ENCODE results near the gene TCHH.
"Not testable (repeated sequence)": the region's sequence is repeated elsewhere in the genome, so short reads cannot be mapped to it uniquely, and the experiment has no call there.

The TCHH gene

GRCh38 chr1:152110860-152111514 is 4.3 kb downstream of the TCHH start:
- DNase-seq: no peak

- DNase-seq: no peak
Measured at GRCh38 chr1:152110365-152110859, 4.8 kb downstream of the TCHH start.

GRCh38 chr1:152109998-152110294 is 5.3 kb downstream of the TCHH start:
- DNase-seq: no peak

GRCh38 chr1:152109231-152109997 is 5.8 kb downstream of the TCHH start:
- no peak for DNase-seq

- DNase-seq: no peak
Measured at GRCh38 chr1:152108882-152109222, 6.4 kb downstream of the TCHH start.

DNA sequence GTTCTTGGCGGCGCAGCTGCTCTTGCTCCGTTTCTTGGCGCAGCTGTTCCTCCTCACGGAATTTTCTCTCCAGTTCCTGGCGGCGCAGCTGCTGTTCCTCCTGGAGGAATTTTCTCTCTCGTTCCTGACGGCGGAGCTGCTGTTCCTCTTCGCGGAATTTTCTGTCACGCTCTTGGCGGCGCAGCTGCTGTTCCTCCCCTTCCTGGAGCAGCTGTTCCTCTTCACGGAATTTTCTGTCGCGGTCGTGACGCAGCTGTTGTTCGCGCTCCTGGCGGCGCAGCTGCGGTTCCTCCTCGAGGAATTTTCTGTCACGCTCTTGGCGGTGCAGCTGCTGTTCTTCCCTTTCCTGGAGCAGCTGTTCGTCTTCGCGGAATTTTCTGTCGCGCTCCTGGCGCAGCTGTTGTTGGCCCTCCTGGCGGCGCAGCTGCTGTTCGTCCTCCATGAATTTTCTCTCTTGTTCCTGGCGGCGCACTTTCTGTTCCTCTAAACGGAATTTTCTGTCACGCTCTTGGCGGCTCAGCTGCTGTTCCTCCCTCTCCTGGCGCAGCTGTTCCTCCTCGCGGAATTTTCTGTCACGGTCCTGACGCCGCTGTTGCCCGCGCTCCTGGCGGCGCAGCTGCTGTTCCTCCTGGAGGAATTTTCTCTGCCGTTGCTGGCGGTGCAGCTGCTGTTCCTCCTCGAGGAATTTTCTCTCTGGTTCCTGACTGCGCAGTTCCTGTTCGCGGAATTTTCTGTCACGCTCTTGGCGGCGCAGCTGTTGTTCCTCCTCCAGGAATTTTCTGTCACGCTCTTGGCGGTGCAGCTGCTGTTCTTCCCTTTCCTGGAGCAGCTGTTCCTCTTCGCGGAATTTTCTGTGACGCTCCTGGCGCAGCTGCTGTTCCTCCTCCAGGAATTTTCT is 7.0 kb downstream of the TCHH start:
- DNase-seq: no peak

DNA sequence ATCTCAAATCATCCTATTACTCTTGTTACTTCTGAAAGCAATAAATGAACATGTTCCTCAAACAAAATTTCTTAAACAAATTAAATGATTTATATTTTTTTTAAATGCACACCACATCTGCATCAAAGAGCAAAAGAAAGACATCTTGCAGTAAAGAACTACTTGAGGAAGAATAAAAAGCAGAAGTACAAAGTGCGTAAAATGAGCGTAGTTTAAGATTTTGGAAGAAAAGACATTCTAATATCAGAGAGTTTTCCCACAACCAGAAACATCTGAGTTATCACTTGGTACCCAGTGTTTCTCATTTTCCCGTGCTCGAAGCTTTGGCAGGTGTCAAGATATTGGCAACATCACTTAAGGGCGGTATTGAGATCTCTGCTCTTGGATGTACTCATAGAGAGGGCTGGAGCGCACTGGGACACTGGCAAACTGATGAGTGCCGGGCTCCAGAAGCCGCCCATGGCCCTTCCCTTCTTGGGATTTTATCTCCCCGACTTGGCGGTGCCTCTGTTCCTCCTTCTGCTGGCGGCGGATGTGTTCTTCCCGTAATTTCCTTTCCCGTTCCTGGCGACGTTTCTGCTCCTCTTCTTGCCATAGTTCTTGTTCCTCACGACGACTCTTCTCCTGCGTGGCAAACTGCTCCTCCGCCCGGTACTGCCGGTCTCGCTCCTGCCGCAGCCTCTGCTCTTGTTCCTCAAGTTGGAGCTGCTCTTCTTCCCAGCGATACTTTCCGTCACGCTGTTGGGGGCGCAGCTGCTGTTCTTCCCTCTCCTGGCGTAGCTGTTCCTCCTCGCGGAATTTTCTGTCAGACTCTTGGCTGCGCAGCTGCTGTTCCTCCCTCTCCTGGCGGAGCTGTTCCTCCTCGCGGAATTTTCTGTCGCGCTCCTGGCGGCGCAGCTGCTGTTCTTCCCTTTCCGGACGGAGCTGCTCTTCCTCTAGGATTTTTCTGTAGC is 7.9 kb downstream of the TCHH start:
- no peak for DNase-seq

DNA sequence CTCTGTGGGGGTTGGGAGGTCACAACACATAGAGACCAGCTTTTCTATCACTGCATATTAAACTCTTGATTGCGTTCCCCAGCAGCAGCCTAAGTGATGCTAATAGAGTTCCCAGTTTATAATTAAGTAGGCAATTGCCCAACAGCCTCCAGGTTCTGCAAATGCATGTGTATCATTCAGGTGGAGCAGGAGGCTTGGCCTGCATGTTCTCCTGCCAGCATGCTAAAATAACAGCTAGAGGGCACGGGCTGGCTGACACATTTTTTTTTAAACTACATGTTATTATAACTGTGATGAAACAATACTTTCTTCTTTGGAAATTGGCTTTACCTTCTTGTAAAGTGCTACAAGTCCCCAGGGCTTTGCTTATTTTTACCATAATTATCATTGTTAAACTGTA is 10.4 kb downstream of the TCHH start:
- no peak for DNase-seq

GRCh38 chr1:152096931-152097330 is 18.3 kb downstream of the TCHH start:
- DNase-seq: no peak

DNA sequence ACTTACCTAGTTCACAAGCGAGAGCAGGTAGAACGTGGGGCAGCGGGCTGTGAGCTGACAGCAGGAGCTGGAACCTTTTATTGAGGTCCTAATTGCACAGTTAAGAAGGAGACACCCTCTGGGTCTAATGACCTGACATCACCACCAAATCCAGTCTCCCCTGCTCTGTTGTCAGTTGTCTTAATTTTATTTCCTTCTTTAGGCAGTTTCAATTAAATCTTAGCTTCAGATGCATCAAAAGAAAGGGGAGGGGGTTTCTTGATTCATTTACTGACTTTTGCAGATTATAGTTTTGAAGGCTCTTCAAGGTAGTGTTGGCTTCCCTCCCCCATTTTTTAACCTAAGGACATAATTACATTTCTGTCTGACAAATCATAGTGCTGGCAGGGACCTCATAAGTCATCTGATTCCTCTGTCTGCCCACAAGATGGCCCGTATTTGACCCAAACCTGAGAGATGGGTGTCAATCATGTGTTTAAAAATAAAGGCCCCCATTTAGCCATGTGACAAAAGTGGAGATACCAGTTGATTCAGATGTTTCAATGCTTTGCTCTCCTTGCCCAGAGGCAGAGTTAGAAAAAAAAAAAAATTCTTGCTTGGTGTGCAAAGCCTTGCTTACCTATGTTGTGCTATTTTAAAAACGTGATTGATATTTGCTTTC is 26.1 kb downstream of the TCHH start, which contains the start of gene TCHHL1:
TCHHL1 (minus strand) TSS at position 51 of the 661 bp plus-strand sequence. CDS start 921 bp downstream, outside the sequence.
- no peak for DNase-seq

DNA sequence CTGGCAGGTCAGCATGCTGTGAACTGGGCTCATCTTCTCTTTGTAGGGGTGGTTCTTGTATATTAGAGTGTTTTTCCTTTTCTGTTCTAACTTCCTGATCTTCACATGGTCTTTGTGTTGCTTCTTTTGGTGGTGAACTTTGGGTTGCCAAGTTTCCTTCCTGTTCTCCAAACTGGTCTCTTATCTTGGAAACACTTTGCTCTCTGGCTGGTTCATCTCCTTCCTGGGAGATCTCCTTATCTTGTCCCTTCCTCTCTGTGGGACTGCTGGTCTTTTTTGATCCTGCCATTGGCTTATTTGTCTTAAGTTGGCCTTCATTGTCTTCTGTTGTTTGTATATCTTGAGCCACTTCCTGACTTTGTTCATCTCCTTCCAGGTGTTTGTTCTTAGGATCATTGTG is 28.5 kb downstream of the TCHH start:
- DNase-seq: no peak

DNA sequence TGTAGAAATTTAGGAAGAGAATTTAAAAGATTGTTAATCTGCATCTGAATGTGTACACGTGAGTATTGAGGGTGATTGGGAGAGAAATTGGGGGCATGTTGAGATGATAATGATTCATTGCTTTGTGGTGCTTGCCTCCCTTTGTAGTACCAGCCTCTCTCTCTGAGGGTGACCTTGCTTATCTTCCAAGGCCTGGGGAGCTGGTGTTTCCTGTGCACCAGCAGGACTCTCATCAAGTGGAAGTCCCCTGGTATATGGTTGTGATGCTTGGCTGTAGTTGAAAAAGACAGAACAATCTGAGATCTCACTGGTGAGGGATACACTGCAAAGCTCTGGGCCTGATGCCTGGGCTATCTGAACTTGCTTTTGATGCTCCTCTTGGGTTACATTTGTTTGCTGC is 30.4 kb downstream of the TCHH start:
- no peak for DNase-seq

DNA sequence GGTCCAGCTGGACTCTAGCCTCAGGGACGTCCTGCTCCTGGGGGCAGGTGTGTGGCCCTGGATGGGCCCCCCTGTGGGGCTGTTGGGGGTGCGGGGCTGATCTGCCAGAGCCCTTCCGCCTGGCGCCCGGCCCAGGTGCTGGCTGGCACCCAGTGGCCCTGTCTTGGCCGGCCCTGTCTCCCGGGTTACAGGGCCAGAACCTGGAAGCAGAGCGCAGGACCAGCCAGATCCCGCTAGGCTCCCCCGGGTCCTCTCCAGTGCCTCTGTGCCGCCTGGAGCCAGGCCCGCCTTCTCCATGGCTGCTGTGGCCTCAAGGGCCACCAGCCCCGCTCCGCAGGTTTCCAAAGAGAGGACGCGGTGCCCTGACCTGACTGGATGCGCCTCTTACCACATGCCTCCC is 34.2 kb downstream of the TCHH start:
- DNase-seq: not testable (repeated sequence)

GRCh38 chr1:152080494-152080893 is 34.8 kb downstream of the TCHH start:
- not testable (repeated sequence) for DNase-seq

- no peak for DNase-seq
Measured at GRCh38 chr1:152078831-152079441, 36.3 kb downstream of the TCHH start.

DNA sequence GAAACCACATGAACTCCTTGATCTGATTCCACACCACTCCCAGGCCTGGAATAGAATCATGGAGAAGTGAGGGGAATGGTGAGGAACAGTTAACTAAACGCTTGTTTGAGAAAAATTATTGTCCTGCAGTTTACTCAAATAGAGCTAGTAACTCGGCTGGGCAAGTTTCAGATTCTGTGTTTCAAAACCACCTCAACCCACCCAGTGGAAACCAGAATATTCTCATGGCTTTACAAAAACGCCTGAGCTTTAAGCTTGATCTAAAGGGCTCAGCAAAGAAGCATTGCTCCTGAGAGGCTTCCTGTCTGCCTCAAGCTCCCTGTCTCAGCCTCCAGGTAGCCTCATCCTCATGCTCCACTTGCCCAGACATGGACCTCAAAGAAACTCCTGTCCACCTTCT is 42.9 kb downstream of the TCHH start:
- DNase-seq: no peak

GRCh38 chr1:152071123-152071522 is 44.1 kb downstream of the TCHH start:
- DNase-seq: no peak

GRCh38 chr1:152067929-152068328 is 47.3 kb downstream of the TCHH start:
- no peak for DNase-seq

DNA sequence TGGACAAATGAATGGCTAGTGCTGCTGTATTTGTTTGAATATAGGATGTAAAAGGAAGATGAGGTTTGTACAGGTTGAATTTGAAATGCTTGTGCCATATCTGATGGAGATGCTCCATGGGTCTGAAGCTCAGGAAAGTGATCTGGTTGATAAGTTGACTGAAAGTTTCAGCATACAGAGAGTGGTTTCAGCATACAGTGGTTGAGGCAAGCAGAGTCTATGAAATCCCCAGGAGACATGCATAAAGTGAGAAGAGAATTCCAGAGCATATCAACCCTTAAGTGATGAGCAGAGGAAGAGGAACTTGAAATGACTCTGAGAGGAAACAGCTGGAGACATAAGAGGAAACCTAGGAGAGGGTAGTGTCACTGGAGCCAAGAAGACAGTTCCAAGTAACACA is 48.1 kb downstream of the TCHH start:
- DNase-seq: no peak

GRCh38 chr1:152061952-152062351 is 53.3 kb downstream of the TCHH start:
- no peak for DNase-seq

Measured in effector CD4-positive, alpha-beta T cell (primary cell).